Astrocyte of the cerebellum (primary cell): ENCODE results near the gene RECK.

Experiments used
- DNase-seq: peaks from one replicate; pipeline ENCODE4 v3.0.0-alpha.2; 2011; ENCODE audit warnings: low read depth
- H3K4me3 ChIP-seq: 2 replicates; pipeline ENCODE4 v1.5.1; 2011; ENCODE audit warnings: mild to moderate bottlenecking, low read depth, low read length, moderate library complexity
- in situ Hi-C: cut with HindIII; loops from 2 replicates; pipeline ENCODE4 v1.10.0; 2017; ENCODE audit warnings: low sequenced_read_pairs
- TF ChIP-seq, protein P1 (sequence below): IDR thresholded peaks from 2 replicates; pipeline ENCODE4 v1.5.1; 2012; ENCODE audit warnings: low read length, low read depth, moderate library complexity, mild to moderate bottlenecking; ENCODE audit errors: missing control alignments

The RECK gene

DNA sequence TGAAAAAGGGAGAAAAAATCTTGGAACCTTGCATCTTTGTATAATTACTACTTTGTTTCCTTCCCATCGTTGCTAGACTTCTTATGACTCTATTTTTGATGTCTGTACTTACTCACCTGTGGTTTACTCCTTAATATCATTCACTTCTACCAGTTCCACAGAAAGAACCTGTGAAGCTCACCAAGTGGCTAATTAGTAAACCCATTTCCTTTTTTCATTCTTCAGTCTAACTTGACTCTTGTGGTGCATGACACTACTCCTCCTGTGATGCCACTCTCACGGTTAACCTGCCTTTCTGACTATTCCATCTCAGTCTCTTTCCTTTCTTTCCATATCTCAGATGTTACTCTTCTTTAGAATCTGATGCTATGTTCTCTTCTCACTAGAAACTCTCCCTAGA is 14.6 kb downstream of the RECK start:
- DNase-seq = no peak
- TF ChIP-seq, protein P1, sequence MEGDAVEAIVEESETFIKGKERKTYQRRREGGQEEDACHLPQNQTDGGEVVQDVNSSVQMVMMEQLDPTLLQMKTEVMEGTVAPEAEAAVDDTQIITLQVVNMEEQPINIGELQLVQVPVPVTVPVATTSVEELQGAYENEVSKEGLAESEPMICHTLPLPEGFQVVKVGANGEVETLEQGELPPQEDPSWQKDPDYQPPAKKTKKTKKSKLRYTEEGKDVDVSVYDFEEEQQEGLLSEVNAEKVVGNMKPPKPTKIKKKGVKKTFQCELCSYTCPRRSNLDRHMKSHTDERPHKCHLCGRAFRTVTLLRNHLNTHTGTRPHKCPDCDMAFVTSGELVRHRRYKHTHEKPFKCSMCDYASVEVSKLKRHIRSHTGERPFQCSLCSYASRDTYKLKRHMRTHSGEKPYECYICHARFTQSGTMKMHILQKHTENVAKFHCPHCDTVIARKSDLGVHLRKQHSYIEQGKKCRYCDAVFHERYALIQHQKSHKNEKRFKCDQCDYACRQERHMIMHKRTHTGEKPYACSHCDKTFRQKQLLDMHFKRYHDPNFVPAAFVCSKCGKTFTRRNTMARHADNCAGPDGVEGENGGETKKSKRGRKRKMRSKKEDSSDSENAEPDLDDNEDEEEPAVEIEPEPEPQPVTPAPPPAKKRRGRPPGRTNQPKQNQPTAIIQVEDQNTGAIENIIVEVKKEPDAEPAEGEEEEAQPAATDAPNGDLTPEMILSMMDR = no peak
- in situ Hi-C loops = no loop called here
- no peak overlapping the region for H3K4me3 ChIP-seq

DNA sequence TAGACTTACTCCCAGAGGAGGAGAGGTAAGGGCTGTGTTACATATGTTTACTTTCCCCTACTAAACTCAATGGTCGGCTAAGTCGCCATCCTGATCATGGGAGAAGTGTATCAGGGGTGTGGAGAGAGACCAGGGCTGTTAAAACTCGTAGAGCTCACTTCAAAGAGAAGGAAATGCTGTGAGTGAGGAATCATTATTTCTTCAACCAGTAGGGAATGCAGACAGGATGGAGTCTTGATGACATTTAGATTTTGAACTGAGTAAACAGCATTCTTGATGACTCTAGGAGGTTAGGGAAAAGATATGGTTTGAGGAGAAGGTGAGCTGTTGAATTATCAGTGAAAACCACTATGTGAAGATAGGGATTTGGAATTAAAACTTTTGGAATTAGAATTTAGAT is 17.3 kb downstream of the RECK start:
- in situ Hi-C loops = no loop called here
- no peak for DNase-seq
- TF ChIP-seq, protein P1 = no peak

DNA sequence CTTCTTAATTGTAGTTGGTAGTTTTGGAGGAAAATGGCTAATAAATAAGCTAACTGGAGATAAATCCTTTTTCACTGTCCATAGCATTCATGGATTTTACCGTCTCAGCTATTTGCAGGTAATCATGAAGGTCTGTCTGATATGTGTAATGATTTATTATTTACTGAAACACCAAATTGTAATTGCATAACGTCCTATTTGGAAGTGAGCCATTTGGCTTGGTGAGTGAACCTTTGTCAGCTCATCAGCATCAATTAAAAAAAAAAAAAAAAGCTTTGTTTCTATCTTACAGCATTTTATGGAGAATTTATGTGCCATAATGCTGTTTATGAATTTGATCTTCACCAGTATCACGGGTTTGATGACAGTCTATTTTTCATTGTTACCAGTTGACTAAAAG is 20.2 kb downstream of the RECK start:
- H3K4me3 ChIP-seq = no peak overlapping the region
- TF ChIP-seq, protein P1 = no peak
- DNase-seq = no peak
- in situ Hi-C loops = no loop called here

More for the DNA sequence above, 17.3 kb downstream of the RECK start:
- H3K4me3 ChIP-seq = no peak overlapping the region

DNA sequence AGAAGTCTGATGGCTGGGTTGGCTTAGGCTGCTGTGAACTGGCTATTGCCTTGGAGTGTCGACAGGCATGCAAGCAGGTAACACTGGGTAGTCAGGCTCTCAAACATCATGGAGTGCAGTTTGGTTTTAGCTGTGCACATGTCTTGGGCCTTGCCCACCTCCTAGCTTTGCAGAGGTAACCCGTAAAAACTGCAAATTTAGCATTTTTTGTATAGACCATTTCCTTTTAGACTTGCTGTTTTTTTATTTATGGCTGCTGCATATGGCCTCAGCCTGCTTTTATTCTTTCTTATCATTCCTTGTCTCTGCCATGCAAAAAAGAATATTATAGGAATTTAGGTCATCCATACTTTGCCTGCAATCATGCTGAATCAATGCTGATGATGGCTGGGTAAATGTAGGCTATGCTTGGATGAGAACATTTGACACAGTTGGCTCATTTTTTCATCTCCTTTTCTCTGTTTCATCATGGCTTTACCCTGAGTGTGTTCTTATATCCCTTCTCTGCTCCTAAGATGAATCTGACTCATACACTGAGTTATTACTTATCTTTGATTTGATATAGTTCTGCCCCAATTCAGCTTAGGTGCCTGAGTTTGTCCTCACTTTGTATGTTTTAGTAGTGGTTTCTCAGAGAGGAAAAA is 27.2 kb downstream of the RECK start:
- TF ChIP-seq, protein P1 = no peak
- in situ Hi-C loops = no loop called here
- DNase-seq = no peak
- H3K4me3 ChIP-seq = no peak overlapping the region

DNA sequence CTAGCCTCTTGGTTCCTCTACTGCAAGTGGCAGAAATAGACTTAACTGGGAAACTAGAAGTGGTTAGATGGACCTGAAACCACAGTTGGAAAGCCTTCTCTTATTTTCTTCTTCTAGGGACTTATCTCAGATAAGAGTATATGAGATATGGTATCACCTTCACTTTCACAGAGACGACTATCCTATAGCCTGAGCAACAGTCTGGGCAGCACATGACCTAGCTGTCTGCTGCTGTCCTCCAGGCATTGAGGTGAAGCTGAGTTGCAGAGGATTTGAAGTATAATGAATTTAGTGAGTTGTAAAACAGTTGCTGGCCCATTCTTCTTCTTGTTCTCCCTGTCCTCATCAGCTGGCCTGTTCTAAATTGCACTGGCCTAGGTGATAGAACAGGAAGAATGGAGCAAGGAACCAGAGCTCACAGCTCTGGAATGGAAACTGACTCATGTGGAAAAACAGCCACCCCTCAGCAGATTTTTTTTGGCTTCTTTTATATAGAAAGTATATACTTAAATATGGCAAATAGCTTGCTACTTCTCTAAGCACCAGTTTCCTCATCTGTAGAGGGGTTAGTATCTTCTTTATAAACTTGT is 27.8 kb downstream of the RECK start:
- TF ChIP-seq, protein P1 = no peak
- H3K4me3 ChIP-seq = no peak overlapping the region
- DNase-seq = no peak
- in situ Hi-C loops = no loop called here

DNA sequence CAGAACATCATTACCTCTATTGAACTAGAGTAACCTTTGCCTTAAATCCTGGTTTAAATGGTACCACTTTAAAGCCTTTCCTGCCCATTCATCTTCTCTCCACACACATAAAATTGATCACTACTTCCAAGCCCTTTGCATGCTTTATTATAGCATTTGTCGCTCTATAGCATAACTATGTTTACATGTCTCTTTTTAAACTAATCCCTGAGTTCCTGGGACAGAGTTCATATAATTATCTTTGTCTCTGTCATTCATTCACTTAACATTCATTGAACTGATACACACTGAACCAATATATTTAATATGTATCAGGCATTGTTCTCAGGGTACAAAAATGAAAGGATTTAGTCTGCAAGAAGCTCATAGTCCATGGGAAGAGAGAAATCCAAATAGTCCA is 37.3 kb downstream of the RECK start:
- H3K4me3 ChIP-seq = no peak overlapping the region
- no peak for DNase-seq
- in situ Hi-C loops = no loop called here
- TF ChIP-seq, protein P1 = no peak
